DMS114 treated with DMSO at 0.1 percent for 48 hours (cell line): ENCODE measurements around the gene CHST3.
"Not testable (repeated sequence)": the region's sequence is repeated elsewhere in the genome, so short reads cannot be mapped to it uniquely, and the experiment has no call there.

Experiments used
- DNase-seq: peaks from one replicate; lab custom pipeline; 2025; ENCODE audit not compliant: unreplicated experiment; lab: John Stamatoyannopoulos, UW

Gene CHST3

GRCh38 chr10:72027498-72027897, 63.3 kb downstream of the CHST3 start:
- DNase-seq: no peak

- DNase-seq: no peak
These were observed 65.2 kb downstream of the CHST3 start for GRCh38 chr10:72029414-72029813.

- no peak for DNase-seq
These were observed 66.8 kb downstream of the CHST3 start for GRCh38 chr10:72030762-72031543.

GRCh38 chr10:72031706-72032105, 67.5 kb downstream of the CHST3 start:
- DNase-seq: no peak

GRCh38 chr10:72032409-72033162, 68.4 kb downstream of the CHST3 start:
- DNase-seq: not testable (repeated sequence)

GRCh38 chr10:72034040-72034499, 69.9 kb downstream of the CHST3 start:
- DNase-seq: no peak

GRCh38 chr10:72034761-72035160, 70.6 kb downstream of the CHST3 start:
- DNase-seq: no peak

- DNase-seq: no peak
These were observed 71.2 kb downstream of the CHST3 start for GRCh38 chr10:72035252-72035887.

GRCh38 chr10:72037266-72037665, 73.1 kb downstream of the CHST3 start:
- DNase-seq: no peak

- DNase-seq: no peak
These were observed 73.6 kb downstream of the CHST3 start for GRCh38 chr10:72037811-72038210.

- no peak for DNase-seq
These were observed 74.3 kb downstream of the CHST3 start for GRCh38 chr10:72038458-72039001.

GRCh38 chr10:72039377-72039776, 75.2 kb downstream of the CHST3 start:
- no peak for DNase-seq

- DNase-seq: no peak
These were observed 77.3 kb downstream of the CHST3 start for GRCh38 chr10:72041491-72041890.

- DNase-seq: no peak
These were observed 79.0 kb downstream of the CHST3 start for GRCh38 chr10:72043016-72043834.

- peak; percentile 20 for DNase-seq
These were observed 80.3 kb downstream of the CHST3 start for GRCh38 chr10:72044417-72045041.

GRCh38 chr10:72045586-72045985, 81.4 kb downstream of the CHST3 start:
- no peak for DNase-seq

- peak; percentile 92 for DNase-seq
These were observed 84.4 kb downstream of the CHST3 start for GRCh38 chr10:72048450-72049124.

GRCh38 chr10:72049472-72049871, 85.3 kb downstream of the CHST3 start:
- no peak for DNase-seq

GRCh38 chr10:72049969-72050781, 86.0 kb downstream of the CHST3 start:
- DNase-seq: no peak
